MM.1S (cell line): ENCODE measurements around the gene GAB3.

ENCODE experiments used
- EZH2 ChIP-seq: fragments of 300-600 bp; sonication (generic); optimal IDR thresholded peaks from 2 replicates; pipeline ENCODE3; 2017; ENCODE audit warnings: low read depth, mild to moderate bottlenecking, antibody characterized with exemption, low read length, mixed read lengths
- TF ChIP-seq, protein P1 (sequence below): fragments of 300-600 bp; sonication (generic); IDR thresholded peaks from 2 replicates; pipeline ENCODE4 v1.5.1; 2016; ENCODE audit warnings: antibody characterized with exemption, low read length, mixed read lengths

DNA sequence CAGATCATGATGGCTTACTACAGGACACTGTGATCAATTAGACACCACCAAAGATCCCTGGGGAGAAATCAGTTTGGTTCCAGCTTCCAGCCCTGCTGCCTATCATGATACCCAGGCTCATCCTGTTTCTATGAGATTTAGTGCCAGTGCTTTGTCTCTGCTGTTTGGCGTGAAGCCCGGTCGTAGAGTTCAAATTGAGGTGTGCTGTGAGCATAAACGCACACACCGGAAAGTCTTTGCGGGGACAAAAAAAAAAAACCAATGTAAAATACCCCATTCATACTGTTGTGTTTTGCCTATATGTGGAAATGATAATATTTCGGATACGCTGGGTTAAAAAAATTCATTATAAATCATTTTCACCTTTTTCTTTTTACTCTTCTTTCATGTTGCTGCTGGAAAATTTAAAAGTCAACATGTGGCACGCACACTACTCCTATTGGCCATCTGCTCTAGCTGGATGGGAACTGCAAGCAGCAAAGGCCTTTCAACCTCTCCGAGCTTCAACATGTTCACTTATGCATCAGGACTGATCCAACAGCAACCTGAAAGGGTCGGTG is 11.2 kb upstream of the GAB3 start:
- TF ChIP-seq EZH2 = no peak
- TF ChIP-seq, protein P1, sequence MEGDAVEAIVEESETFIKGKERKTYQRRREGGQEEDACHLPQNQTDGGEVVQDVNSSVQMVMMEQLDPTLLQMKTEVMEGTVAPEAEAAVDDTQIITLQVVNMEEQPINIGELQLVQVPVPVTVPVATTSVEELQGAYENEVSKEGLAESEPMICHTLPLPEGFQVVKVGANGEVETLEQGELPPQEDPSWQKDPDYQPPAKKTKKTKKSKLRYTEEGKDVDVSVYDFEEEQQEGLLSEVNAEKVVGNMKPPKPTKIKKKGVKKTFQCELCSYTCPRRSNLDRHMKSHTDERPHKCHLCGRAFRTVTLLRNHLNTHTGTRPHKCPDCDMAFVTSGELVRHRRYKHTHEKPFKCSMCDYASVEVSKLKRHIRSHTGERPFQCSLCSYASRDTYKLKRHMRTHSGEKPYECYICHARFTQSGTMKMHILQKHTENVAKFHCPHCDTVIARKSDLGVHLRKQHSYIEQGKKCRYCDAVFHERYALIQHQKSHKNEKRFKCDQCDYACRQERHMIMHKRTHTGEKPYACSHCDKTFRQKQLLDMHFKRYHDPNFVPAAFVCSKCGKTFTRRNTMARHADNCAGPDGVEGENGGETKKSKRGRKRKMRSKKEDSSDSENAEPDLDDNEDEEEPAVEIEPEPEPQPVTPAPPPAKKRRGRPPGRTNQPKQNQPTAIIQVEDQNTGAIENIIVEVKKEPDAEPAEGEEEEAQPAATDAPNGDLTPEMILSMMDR = no peak
